T-helper 2 cell treated with Interferon-gamma antibody and Interleukin-4, amounts not matched to agents 100 ng/mL and 5 ng/mL, for 36 hours (primary cell): ENCODE measurements around the gene ERCC5. TPM values are rescaled to one million over a fixed set of nuclear protein-coding genes. Genes with fewer than 3 reads are reported as not detected.

Source experiments
- intact Hi-C: fragments of 100-400 bp; cut with micrococcal nuclease; formaldehyde crosslinking; loops from one replicate; pipeline ENCODE4 v1.15.1; 2023
- total RNA-seq: library from RNA; stranded (reverse); gene quantifications from 2 replicates; pipeline ENCODE4 v1.2.3, GENCODE V29; 2022

The ERCC5 gene
- total RNA-seq: 69.1 and 75.3 TPM in 2 replicates

- intact Hi-C loops: loop anchor here (1.0 to 5.0 kb wide), 6 partner anchors 46 to 451 kb away; partner anchors contain the start of genes BIVM, TEX30 and TPP2
Observed at GRCh38 chr13:102845630-102846260, at the start of gene ERCC5. Gene ERCC5, plus strand, starts transcription at chr13:102846032. Its CDS starts 235 bp downstream, at chr13:102846267.

- intact Hi-C loops: loop anchor here (1.0 kb wide), 2 partner anchors 46 to 203 kb away; partner anchors contain the start of gene TPP2
Observed at GRCh38 chr13:102798581-102799425, 47.0 kb upstream of the ERCC5 start, which contains the start of the genes BIVM and POGLUT2. Gene BIVM, plus strand, starts transcription at chr13:102799119. Its CDS starts 8,149 bp downstream, at chr13:102807268. Gene POGLUT2, minus strand, starts transcription at chr13:102798976. Its CDS starts 306 bp downstream, at chr13:102798670.

GRCh38 chr13:102799426-102800144, 46.2 kb upstream of the ERCC5 start:
- intact Hi-C loops: loop anchor here (1.0 to 2.0 kb wide), 8 partner anchors 15 to 207 kb away; partner anchors contain the start of genes TEX30 and TPP2

GRCh38 chr13:102800145-102801041, 45.4 kb upstream of the ERCC5 start:
- intact Hi-C loops: loop anchor here (1.0 to 2.0 kb wide), 6 partner anchors 14 to 208 kb away; partner anchors contain the start of gene TEX30

GRCh38 chr13:102805680-102806079, 40.2 kb upstream of the ERCC5 start:
- intact Hi-C loops: no loop called here

GRCh38 chr13:102807699-102808098, 38.1 kb upstream of the ERCC5 start:
- intact Hi-C loops: no loop called here

GRCh38 chr13:102812611-102813287, 33.1 kb upstream of the ERCC5 start:
- intact Hi-C loops: no loop called here

- intact Hi-C loops: loop anchor here (2.0 kb wide), 1 partner anchor 13 kb away; no protein-coding TSS in a partner anchor
Observed at GRCh38 chr13:102814025-102814607, 31.7 kb upstream of the ERCC5 start.

- intact Hi-C loops: loop anchor here (2.0 kb wide), 1 partner anchor 14 kb away; no protein-coding TSS in a partner anchor
Observed at GRCh38 chr13:102814793-102815192, 31.0 kb upstream of the ERCC5 start.

- intact Hi-C loops: loop anchor here (2.0 kb wide), 1 partner anchor 15 kb away; no protein-coding TSS in a partner anchor
Observed at GRCh38 chr13:102815788-102816187, 30.0 kb upstream of the ERCC5 start.

- intact Hi-C loops: no loop called here
Observed at GRCh38 chr13:102816708-102817107, 29.1 kb upstream of the ERCC5 start.

GRCh38 chr13:102817241-102817640, 28.6 kb upstream of the ERCC5 start:
- intact Hi-C loops: no loop called here

GRCh38 chr13:102817907-102818306, 27.9 kb upstream of the ERCC5 start:
- intact Hi-C loops: no loop called here

- intact Hi-C loops: no loop called here
Observed at GRCh38 chr13:102825400-102825799, 20.4 kb upstream of the ERCC5 start.

GRCh38 chr13:102825921-102826706, 19.7 kb upstream of the ERCC5 start:
- intact Hi-C loops: no loop called here

- intact Hi-C loops: no loop called here
Observed at GRCh38 chr13:102830646-102831045, 15.2 kb upstream of the ERCC5 start.

GRCh38 chr13:102836471-102836870, 9.4 kb upstream of the ERCC5 start:
- intact Hi-C loops: no loop called here

GRCh38 chr13:102838273-102838672, 7.6 kb upstream of the ERCC5 start:
- intact Hi-C loops: no loop called here
